Right cardiac atrium (tissue), 5 donors: ENCODE results near the gene SND1. TPM values are rescaled to one million over a fixed set of nuclear protein-coding genes. Genes with fewer than 3 reads are reported as not detected.

Source experiments
- ATAC-seq, 2 donors: fragments of 200-7000 bp; cut with Tn5 transposase; one replicate each; pipeline versions ENCODE4 v1.8.0 to v1.9.1; 2020; ENCODE audit warnings: moderate library complexity in 2 of 2, mild to moderate bottlenecking in 1 of 2
- DNase-seq, 3 donors: peaks; one replicate each; pipeline ENCODE4 v3.0.0-alpha.2; 2020
- H3K27ac ChIP-seq: one replicate; pipeline ENCODE4 v1.5.1; 2013; ENCODE audit warnings: mild to moderate bottlenecking, low read length, control low read depth, moderate library complexity
- H3K27me3 ChIP-seq: one replicate; pipeline ENCODE4 v1.6.1; 2013; ENCODE audit not compliant: control insufficient read depth, insufficient read depth
- H3K4me1 ChIP-seq: one replicate; pipeline ENCODE4 v1.6.1; 2013; ENCODE audit warnings: low read length; ENCODE audit not compliant: control insufficient read depth, insufficient read depth
- H3K4me3 ChIP-seq: one replicate; pipeline ENCODE4 v1.5.1; 2013; ENCODE audit warnings: low read length, control low read depth
- H3K9me3 ChIP-seq: one replicate; pipeline ENCODE4 v1.6.1; 2013; ENCODE audit warnings: low read length; ENCODE audit not compliant: control insufficient read depth
- WGBS: extraction: QIAGEN DNeasy Blood & Tissue Kit; methylation state at CpG from one replicate; pipeline ENCODE4 v1.1.7; 2013; 5-methylcytosine and 5-hydroxymethylcytosine counted together
- intact Hi-C, 4 donors: fragments of 100-400 bp; cut with DNase I; formaldehyde crosslinking; loops; one replicate each; pipeline versions ENCODE4 v1.11.0 to v1.14.0; 2022 to 2023
- polyA plus RNA-seq: library from polyadenylated mRNA; stranded (reverse); fragments of 200-250 nt; gene quantifications from one replicate; pipeline ENCODE4 v1.2.3, GENCODE V29; 2013
- total RNA-seq, 4 donors: library from RNA; stranded (reverse); fragmentation: NEBNext Ultra II Directional; extraction: Animal tissue kit (Norgen Biotek cat#: 25700); gene quantifications; one replicate each; pipeline ENCODE4 v1.2.1, GENCODE V29; 2021
- donor health status: healthy with polysubstance abuse.
- donor health status: DM: no; HTN: yes; CAD: no.
- donor health status: DM: no; HTN: no; CAD: no.
- donor health status: DM: no; HTN: yes; CAD: no; lungs with severe emphysema.
- donor health status: DM: yes; HTN: yes; CAD: no.

The SND1 gene
- total and polyA plus RNA-seq, 5 donors: 50.0 to 107 (median 89.3) TPM

DNA sequence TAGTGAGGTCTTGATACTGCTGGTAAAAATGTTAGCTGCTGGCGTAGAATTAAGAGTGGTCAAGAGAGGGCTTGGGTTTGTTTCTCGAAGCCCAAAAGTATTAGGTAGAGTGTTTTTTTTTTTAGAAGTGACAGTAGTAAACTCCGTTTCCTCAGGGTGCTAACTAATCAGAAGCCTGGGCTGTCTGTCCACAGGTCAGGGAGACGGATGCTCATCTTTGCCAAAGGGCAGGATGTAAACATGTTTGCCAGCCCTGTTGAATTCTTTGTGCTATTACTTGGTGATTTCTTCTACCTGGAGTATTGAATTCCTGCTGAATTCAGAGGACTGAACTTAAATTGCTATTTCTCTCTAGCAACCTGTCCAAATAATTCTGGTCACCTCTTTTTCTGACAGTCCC, 117.1 kb downstream of the SND1 start:
- ATAC-seq: no peak
- Histone ChIP-seq H3K4me1 (peaks cover 3% of the 10 kb centered on the region), H3K27ac (no peak overlapping the region), H3K4me3 (no peak overlapping the region), H3K27me3 (no peaks in the 10 kb centered on the region), H3K9me3 (no peaks in the 10 kb centered on the region)
- DNase-seq: no peak
- WGBS: 75% methylated on average over 4 of the region's 4 CpGs
- intact Hi-C loops: no loop called here

DNA sequence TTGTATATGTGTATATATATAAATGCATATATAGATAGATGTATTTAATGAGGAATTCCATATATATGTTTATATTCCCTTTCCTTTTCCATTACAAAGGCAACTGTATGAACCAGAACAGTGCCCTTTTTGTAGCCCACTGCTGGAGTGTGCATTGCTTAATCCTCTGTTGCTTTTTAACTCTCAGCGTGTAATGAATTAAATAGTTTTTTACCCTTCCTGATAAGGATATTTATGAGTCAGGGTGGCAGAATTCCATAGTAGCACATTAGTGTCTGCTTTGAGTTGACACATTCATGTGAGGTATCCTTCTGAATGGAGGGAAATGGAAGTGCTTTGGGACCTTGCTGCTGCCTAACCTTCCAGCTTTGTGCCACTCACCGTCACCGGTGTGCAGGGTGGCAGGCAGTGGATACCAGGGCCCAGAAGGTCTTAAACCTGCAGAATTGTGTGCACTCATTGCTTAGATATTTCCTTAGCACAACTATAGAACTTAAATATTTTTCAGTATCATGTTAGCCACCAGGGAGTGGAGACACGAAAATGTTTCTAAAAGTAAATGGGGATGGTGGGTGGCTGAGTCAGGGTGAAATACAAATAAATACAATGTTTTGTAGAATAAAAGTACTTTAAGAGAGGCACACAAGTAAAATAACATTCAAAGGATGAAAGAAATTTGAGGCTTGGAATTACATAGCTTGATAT, 117.9 kb downstream of the SND1 start:
- Histone ChIP-seq H3K27me3 (no peaks in the 10 kb centered on the region), H3K27ac (no peak overlapping the region), H3K4me3 (no peak overlapping the region), H3K4me1 (peaks cover 3% of the 10 kb centered on the region), H3K9me3 (no peaks in the 10 kb centered on the region)
- 65% methylated on average over 4 of the region's 4 CpGs for WGBS
- intact Hi-C loops: no loop called here
- peak in 1 of 2 donors; percentile 45 for ATAC-seq
- DNase-seq: no peak

DNA sequence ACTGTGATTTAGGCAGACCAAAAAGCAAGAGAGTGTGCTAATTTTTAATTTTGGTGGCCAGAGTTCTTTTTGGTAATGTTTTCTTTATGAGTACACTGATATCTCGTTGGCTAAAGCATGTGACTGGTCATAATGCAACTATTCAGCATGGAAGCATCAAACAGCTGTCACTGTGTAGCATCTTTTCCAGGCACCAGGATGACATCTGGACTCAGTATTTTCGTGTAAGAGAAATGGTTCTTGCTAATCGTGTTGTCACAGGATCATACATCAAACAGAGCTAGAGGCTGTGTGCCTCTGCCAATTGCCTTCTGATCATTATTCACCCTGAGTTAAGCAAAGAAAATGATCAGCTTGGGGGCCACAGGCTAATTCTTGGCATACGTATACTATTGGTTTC, 118.9 kb downstream of the SND1 start:
- H3K27me3 ChIP-seq: no peaks in the 10 kb centered on the region
- H3K27ac ChIP-seq: no peak overlapping the region
- ATAC-seq: peak in 1 of 2 donors; percentile 51
- H3K4me1 ChIP-seq: peaks cover 3% of the 10 kb centered on the region
- no peak for DNase-seq
- 59% methylated on average over 4 of the region's 4 CpGs for WGBS
- no peak overlapping the region for H3K4me3 ChIP-seq
- no peaks in the 10 kb centered on the region for H3K9me3 ChIP-seq
- intact Hi-C loops: no loop called here

DNA sequence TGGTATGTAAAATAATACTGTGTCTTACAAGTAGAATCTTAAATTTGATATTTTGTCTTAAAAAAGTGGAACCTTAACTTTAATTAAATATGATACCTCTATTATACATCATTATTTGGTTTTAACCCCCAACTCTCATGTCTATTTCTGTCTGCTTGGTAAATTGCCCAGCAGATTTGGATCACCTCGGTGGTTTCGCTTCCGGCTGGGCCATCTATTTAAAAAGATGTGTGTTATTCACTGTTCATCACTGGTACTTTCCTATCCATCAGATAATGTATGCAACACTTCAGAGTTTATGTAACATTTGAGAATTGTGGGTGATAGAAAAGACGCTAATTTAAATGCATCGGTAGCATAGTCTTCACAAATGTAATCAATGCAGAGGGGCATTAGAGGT, 119.7 kb downstream of the SND1 start:
- intact Hi-C loops: no loop called here
- WGBS: 83% methylated on average over 5 of the region's 5 CpGs
- no peak for DNase-seq
- no peak overlapping the region for H3K4me3 ChIP-seq
- H3K4me1 ChIP-seq: peaks cover 3% of the 10 kb centered on the region
- ATAC-seq: no peak
- H3K27me3 ChIP-seq: no peaks in the 10 kb centered on the region
- H3K9me3 ChIP-seq: no peaks in the 10 kb centered on the region
- no peak overlapping the region for H3K27ac ChIP-seq

DNA sequence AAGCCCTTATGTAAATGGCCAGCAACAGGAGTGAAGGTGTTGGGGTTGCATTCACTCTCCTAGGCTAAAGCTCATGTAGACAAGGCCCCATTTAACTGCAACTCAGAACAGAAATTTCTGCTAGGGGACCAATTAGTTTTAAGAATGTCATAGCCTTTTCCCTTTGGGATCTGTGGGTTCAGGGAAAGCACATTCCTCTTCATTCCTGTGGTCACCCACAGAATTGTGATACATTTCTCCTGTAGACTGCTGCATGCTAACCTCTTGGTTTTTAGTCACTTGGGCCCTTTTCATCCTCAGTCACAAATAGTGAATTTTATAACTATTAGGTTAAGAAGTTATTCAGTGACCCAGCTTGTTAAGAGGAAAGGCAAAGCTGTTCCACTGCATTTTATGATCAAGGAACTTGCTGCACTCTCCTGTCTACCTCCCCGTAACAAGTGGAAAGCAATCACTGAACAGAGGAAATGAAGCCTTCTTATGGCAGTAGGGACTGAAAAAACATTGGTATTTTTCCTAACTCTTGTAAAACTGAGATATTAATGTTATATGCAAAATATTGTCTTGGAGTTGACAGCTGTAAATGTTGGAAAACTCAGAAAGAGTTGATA, 124.9 kb downstream of the SND1 start:
- no peak for DNase-seq
- Histone ChIP-seq H3K9me3 (no peaks in the 10 kb centered on the region), H3K27me3 (no peaks in the 10 kb centered on the region), H3K4me1 (peaks cover under 1% of the 10 kb centered on the region), H3K4me3 (no peak overlapping the region), H3K27ac (no peak overlapping the region)
- 97% methylated on average over 1 of the region's 1 CpG for WGBS
- no peak for ATAC-seq
- intact Hi-C loops: no loop called here

DNA sequence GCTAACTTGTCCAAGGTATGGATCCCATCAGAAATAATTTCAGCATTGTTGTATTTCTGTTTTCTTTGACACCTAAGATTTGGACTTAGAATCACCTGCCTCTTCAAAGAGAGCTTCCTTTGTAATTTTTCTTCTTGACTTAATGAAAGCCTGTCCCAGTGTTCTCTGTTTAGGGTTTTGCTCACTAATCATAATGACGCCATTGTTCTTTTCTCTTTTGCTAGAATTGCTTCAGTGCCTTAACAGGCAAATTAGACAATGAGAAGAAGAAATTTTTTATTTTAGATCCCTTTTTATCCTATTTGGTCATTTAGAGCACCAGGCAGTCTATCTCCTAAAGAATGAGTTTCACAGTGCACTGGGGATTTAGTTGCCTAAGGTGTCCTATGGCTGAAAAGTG, 128.5 kb downstream of the SND1 start:
- intact Hi-C loops: no loop called here
- Histone ChIP-seq H3K27ac (no peak overlapping the region), H3K9me3 (no peaks in the 10 kb centered on the region), H3K4me3 (no peak overlapping the region), H3K4me1 (peaks cover 4% of the 10 kb centered on the region), H3K27me3 (no peaks in the 10 kb centered on the region)
- WGBS: 96% methylated on average over 1 of the region's 1 CpG
- ATAC-seq (no peak), DNase-seq (no peak)

DNA sequence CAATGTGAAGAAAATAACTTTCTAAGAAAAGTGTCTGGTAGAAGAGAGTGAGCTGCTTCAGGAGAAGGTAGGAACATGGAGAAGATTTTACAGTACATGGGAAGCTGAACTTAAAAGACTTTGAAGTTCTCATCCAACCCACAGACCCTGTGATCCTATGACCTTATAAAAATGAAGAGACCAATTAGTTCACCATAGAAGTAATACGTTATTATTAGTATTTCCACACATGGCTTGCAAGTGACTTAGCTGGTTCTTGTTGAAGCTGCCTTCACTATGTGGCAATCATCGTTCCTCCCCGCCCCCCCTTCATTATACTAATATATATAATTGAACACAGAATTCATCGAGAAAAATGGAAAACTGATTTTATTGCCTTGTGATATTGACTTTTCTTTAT, 129.1 kb downstream of the SND1 start:
- DNase-seq: no peak
- Histone ChIP-seq H3K27ac (no peak overlapping the region), H3K4me3 (no peak overlapping the region), H3K9me3 (no peaks in the 10 kb centered on the region), H3K27me3 (no peaks in the 10 kb centered on the region), H3K4me1 (peaks cover 4% of the 10 kb centered on the region)
- intact Hi-C loops: no loop called here
- 56% methylated on average over 4 of the region's 4 CpGs for WGBS
- ATAC-seq: no peak

DNA sequence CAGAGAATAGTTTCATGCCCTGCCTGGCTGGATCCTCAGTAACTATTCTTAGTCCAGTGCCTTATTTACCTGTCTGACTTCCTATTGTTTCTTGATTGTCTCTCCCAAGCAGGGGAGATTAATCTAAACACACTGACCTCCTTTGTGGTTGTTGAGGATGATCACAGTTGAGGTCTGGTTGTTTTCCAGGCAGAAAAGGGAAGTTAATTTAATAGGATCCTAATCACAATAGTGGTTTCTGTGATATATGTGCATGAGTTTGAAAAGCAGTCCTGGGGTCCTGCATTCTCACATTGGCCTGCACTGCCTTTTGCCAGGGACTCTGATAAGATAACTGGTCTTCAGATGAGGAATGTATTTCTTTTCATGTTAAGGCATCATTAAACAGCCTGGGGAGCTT, 130.1 kb downstream of the SND1 start:
- no peak overlapping the region for H3K4me3 ChIP-seq
- ATAC-seq (no peak), DNase-seq (no peak)
- H3K27me3 ChIP-seq: no peaks in the 10 kb centered on the region
- peaks cover 4% of the 10 kb centered on the region for H3K4me1 ChIP-seq
- no peaks in the 10 kb centered on the region for H3K9me3 ChIP-seq
- intact Hi-C loops: no loop called here
- H3K27ac ChIP-seq: no peak overlapping the region

DNA sequence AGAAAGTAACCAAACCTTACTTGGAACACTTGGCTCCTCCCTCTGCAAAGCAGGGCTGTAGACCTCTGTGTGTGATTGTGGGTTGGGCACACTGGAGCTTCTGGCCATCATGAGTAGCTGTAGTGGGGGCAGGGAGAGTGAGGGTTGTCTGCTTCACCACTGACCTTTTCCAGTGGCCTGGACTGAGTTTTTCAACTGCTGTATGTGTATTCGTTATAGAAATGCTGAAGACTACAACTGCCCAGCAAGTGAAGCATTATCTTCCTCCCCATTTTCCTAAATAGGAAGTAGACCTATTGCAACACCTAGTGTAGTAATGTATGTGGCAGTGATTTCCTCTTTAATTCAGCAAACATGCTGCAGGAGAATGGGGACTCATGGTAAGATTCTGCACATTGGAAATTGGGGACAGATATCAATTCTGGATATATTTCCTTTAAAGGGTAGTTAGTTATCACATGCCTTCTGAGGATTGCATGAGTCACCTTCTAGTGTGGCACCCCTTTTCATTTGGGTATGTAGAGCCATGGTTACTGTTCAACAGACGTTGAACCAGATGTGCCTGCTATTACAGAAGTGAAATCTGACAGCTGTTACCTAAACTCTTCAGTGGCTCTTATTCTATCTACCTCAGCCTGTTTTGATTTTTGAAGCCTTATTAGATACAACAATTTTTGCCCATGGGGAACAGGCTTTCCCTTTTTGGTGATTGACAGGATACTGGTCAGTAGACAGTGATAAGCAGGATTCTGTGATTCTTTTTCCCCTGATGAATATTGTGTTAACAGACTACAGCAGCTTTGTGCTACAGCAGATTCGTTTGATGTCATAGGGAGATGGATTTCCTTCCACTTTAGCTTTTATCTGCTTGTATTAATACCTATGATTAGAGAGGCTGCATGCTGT, 130.9 kb downstream of the SND1 start:
- intact Hi-C loops: no loop called here
- Histone ChIP-seq H3K27ac (no peak overlapping the region), H3K4me1 (peaks cover 4% of the 10 kb centered on the region), H3K9me3 (no peaks in the 10 kb centered on the region), H3K27me3 (no peaks in the 10 kb centered on the region), H3K4me3 (no peak overlapping the region)
- no peak for DNase-seq
- peak in 1 of 2 donors; percentile 47 for ATAC-seq
- 61% methylated on average over 3 of the region's 3 CpGs for whole genome bisulfite sequencing

DNA sequence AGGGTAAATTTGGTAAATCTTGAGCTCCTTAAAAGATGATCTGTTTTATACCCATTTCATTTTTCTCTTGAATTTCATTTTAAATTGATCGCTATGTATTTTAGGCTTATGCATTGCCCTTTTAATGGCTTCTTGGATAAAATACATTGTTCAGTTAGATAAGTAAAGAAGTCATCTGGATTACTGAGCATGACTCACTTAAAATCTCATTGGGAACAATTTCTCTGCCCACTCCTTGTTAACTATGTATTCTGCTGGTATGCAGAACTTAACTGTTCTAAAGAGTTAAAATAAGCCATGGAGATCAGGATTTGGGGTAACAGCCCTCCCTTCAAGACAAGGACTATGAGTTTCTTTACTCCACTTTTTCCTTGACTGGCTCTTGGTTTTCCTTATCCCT, 134.2 kb downstream of the SND1 start:
- WGBS: 99% methylated on average over 1 of the region's 1 CpG
- Histone ChIP-seq H3K27ac (no peak overlapping the region), H3K27me3 (no peaks in the 10 kb centered on the region), H3K9me3 (no peaks in the 10 kb centered on the region), H3K4me1 (peaks cover 6% of the 10 kb centered on the region), H3K4me3 (no peak overlapping the region)
- ATAC-seq (no peak), DNase-seq (no peak)
- intact Hi-C loops: no loop called here

DNA sequence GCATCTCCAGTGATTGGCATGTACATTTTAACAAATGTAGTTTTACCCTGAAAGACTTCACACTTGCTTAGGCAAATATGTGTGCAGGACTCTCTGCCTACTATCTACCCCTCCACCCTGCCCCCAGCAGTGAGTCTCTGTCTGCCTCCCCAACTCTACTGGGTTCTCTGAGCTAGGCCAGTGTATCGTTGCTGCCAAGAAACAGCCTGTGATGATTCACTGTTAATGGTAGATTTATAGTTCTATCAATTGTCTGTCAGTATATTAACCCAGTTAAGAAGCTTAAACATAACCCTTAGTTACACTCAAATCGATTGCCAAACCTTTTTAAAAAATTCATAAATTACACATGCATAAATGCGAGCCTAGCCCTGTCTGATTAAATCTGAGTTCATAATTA, 137.0 kb downstream of the SND1 start:
- no peak for DNase-seq
- 95% methylated on average over 3 of the region's 3 CpGs for WGBS
- Histone ChIP-seq H3K4me1 (peaks cover 10% of the 10 kb centered on the region), H3K27me3 (no peaks in the 10 kb centered on the region), H3K27ac (no peak overlapping the region), H3K4me3 (no peak overlapping the region), H3K9me3 (no peaks in the 10 kb centered on the region)
- ATAC-seq: no peak
- intact Hi-C loops: no loop called here
